OCI-LY7 (cell line): ENCODE results near the gene RNF157.

ENCODE experiments used
- EZH2phosphoT487 ChIP-seq: fragments of 200-600 bp; sonication (generic); IDR thresholded peaks from 2 replicates; pipeline ENCODE4 v1.6.1; 2018; ENCODE audit warnings: low read depth, borderline replicate concordance, mild to moderate bottlenecking, mixed run types, antibody characterized with exemption, low read length, moderate library complexity, mixed read lengths
- TF ChIP-seq, protein P1 (sequence below): fragments of 200-600 bp; sonication (generic); conservative IDR thresholded peaks from 2 replicates; pipeline ENCODE4 v1.5.1; 2014; ENCODE audit warnings: mild to moderate bottlenecking, antibody characterized with exemption, low read length, moderate library complexity, mixed read lengths

DNA sequence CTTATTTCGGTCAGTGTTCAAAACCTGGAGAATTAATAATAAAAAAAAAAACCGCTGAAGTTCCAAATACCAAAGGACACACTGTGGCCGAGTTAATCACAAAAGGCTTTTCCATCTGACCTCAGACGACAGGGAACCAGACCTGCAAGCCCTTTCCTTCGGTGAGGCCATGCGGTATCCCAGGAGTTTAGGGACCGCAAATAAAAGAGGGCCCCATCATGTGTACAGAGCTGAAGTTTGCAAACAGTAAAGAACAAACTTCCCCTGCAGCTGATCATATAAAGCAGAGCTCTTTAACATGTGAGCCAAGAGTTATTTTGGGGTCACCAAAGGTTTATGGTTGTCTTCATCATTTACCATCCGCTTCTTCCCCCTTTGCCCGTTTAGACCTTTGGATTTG, 66.3 kb downstream of the RNF157 start:
- TF ChIP-seq, protein P1, sequence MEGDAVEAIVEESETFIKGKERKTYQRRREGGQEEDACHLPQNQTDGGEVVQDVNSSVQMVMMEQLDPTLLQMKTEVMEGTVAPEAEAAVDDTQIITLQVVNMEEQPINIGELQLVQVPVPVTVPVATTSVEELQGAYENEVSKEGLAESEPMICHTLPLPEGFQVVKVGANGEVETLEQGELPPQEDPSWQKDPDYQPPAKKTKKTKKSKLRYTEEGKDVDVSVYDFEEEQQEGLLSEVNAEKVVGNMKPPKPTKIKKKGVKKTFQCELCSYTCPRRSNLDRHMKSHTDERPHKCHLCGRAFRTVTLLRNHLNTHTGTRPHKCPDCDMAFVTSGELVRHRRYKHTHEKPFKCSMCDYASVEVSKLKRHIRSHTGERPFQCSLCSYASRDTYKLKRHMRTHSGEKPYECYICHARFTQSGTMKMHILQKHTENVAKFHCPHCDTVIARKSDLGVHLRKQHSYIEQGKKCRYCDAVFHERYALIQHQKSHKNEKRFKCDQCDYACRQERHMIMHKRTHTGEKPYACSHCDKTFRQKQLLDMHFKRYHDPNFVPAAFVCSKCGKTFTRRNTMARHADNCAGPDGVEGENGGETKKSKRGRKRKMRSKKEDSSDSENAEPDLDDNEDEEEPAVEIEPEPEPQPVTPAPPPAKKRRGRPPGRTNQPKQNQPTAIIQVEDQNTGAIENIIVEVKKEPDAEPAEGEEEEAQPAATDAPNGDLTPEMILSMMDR, result no peak
- no peak for TF ChIP-seq EZH2phosphoT487
